Eye (tissue), 1 donor: ENCODE data around the gene ANKRD6.

Experiments
- DNase-seq: peaks from one replicate; pipeline ENCODE4 v3.0.0-alpha.2; 2015

ANKRD6 gene

GRCh38 chr6:89518352-89519055, 85.6 kb downstream of the ANKRD6 start:
- no peak for DNase-seq

- DNase-seq, result no peak
Measured at GRCh38 chr6:89520736-89521135, 87.8 kb downstream of the ANKRD6 start.

- DNase-seq, result no peak
Measured at GRCh38 chr6:89522778-89523177, 89.8 kb downstream of the ANKRD6 start.

GRCh38 chr6:89525786-89526562, 93.0 kb downstream of the ANKRD6 start:
- DNase-seq, result no peak

- no peak for DNase-seq
Measured at GRCh38 chr6:89526563-89526869, 93.6 kb downstream of the ANKRD6 start.

GRCh38 chr6:89527634-89528033, 94.7 kb downstream of the ANKRD6 start:
- no peak for DNase-seq

GRCh38 chr6:89528866-89529265, 95.9 kb downstream of the ANKRD6 start:
- no peak for DNase-seq

- no peak for DNase-seq
Measured at GRCh38 chr6:89530982-89531381, 98.0 kb downstream of the ANKRD6 start.

GRCh38 chr6:89536231-89536630, 103.3 kb downstream of the ANKRD6 start:
- DNase-seq, result peak; percentile 62

GRCh38 chr6:89539779-89540178, 106.8 kb downstream of the ANKRD6 start:
- no peak for DNase-seq

- DNase-seq, result no peak
Measured at GRCh38 chr6:89542081-89542857, 109.3 kb downstream of the ANKRD6 start.

GRCh38 chr6:89542866-89543265, 109.9 kb downstream of the ANKRD6 start:
- no peak for DNase-seq

- no peak for DNase-seq
Measured at GRCh38 chr6:89547281-89547680, 114.3 kb downstream of the ANKRD6 start.

GRCh38 chr6:89553431-89553830, 120.5 kb downstream of the ANKRD6 start:
- DNase-seq, result no peak

GRCh38 chr6:89554106-89554505, 121.2 kb downstream of the ANKRD6 start:
- DNase-seq, result no peak

- DNase-seq, result no peak
Measured at GRCh38 chr6:89555031-89555430, 122.1 kb downstream of the ANKRD6 start.

GRCh38 chr6:89555806-89556205, 122.9 kb downstream of the ANKRD6 start:
- DNase-seq, result no peak

GRCh38 chr6:89559487-89559886, 126.5 kb downstream of the ANKRD6 start:
- DNase-seq, result no peak

GRCh38 chr6:89562093-89562973, 129.4 kb downstream of the ANKRD6 start:
- DNase-seq, result peak; percentile 75

- DNase-seq, result no peak
Measured at GRCh38 chr6:89563866-89564265, 130.9 kb downstream of the ANKRD6 start.

- DNase-seq, result no peak
Measured at GRCh38 chr6:89564752-89565427, 131.9 kb downstream of the ANKRD6 start.
